ENCODE results near the gene LRRC52. TPM values are rescaled to one million over a fixed set of nuclear protein-coding genes. Genes with fewer than 3 reads are reported as not detected.

Gene LRRC52
- total and polyA plus RNA-seq, 2 of the 13 experiments (the other 11 are each of a cell fraction or from before 2014, with no cell fraction given) = not detected

- intact Hi-C loops (cut with micrococcal nuclease; ENCODE audit: unreplicated experiment) = no loop called here
- Histone ChIP-seq H2AFZ (ENCODE audit: low read length) (no peak overlapping the region), H3K4me3 (replicated peaks in 1 of 3; ENCODE audit: insufficient read depth in 1 of 3, low read depth in 2 of 3, low read length in 3 of 3) (no peak overlapping the region), H4K20me1 (ENCODE audit: insufficient read depth, low read length) (no peaks in the 10 kb centered on the region), H3K4me2 (ENCODE audit: low read depth, low read length) (no peak overlapping the region), H3K9me3 (ENCODE audit: low read length) (no peaks in the 10 kb centered on the region), H3K9ac (ENCODE audit: insufficient read depth, low read depth, low read length) (no peak overlapping the region), H3K4me1 (ENCODE audit: insufficient read depth, low read length) (no peaks in the 10 kb centered on the region), H3K27ac (ENCODE audit: extremely low read length, insufficient read depth, low read length) (no peak overlapping the region), H3K27me3 (ENCODE audit: control insufficient read depth in 1 of 2, insufficient read depth in 2 of 2, low read length in 2 of 2) (no peaks in the 10 kb centered on the region; a peak in 1 of 5 replicates), H3K36me3 (replicated peaks in 1 of 2; ENCODE audit: control insufficient read depth in 1 of 2, insufficient read depth in 2 of 2, low read length in 2 of 2) (no peaks in the 10 kb centered on the region), H3K79me2 (ENCODE audit: insufficient read depth, low read length) (no peaks in the 10 kb centered on the region)
- CTCF ChIA-PET (ENCODE audit: low intra/inter-chr PET ratio, low total read pairs) = no interaction called here
- ATAC-seq = no peak
- no peak for FAIRE-seq
- no TSS peak for BruUV-seq (replicated peaks)
- DNase-seq (ENCODE audit: low spot score) = no peak
- in situ Hi-C loops (cut with HindIII; ENCODE audit: extremely low pct_ligation_motif_present, low pct_unique_long_range_greater_than_20kb) = no loop called here
- WGBS (ENCODE audit: low lambda C conversion rate) = 24% methylated on average over 3 of the region's 3 CpGs
- POLR2A ChIA-PET = no interaction called here
- no peak for TF ChIP-seq ZBTB40 (IDR thresholded peaks at IDR 0.05)
- no peak for TF ChIP-seq ZBTB40 (CRISPR knock-in tag; IDR thresholded peaks at IDR 0.05)
- TF ChIP-seq CENPX (CRISPR knock-in tag; IDR thresholded peaks at IDR 0.05) = no peak
- no peak for TF ChIP-seq THAP8 (CRISPR knock-in tag; IDR thresholded peaks at IDR 0.05; ENCODE audit: borderline replicate concordance)
- TF ChIP-seq STAG1 (CRISPR knock-in tag; IDR thresholded peaks at IDR 0.05) = no peak
- TF ChIP-seq JDP2 (CRISPR knock-in tag; IDR thresholded peaks at IDR 0.05; ENCODE audit: borderline replicate concordance) = no peak
- TF ChIP-seq ZNF20 (CRISPR knock-in tag; IDR thresholded peaks at IDR 0.05) = no peak
- no peak for TF ChIP-seq ZNF33A (CRISPR knock-in tag; IDR thresholded peaks at IDR 0.05; ENCODE audit: borderline replicate concordance)
- TF ChIP-seq GABPB1 (CRISPR knock-in tag; IDR thresholded peaks at IDR 0.05) = no peak
- no peak for TF ChIP-seq MAFK (conservative IDR thresholded peaks at IDR 0.05 in 1 of 2, IDR thresholded peaks at IDR 0.05 in 1 of 2; ENCODE audit: low read length in 2 of 2)
- no peak for TF ChIP-seq NR2F2 (IDR thresholded peaks at IDR 0.05; ENCODE audit: borderline replicate concordance, low read depth)
- no peak for TF ChIP-seq ZNF335 (CRISPR knock-in tag; IDR thresholded peaks at IDR 0.05)
- TF ChIP-seq ZNF768 (CRISPR knock-in tag; IDR thresholded peaks at IDR 0.05) = no peak
- TF ChIP-seq ZNF382 (CRISPR knock-in tag; IDR thresholded peaks at IDR 0.05; ENCODE audit: borderline replicate concordance) = no peak
These were observed 7.8 kb upstream of the LRRC52 start for GRCh38 chr1:165536016-165536415.

All from HepG2 (cell line).